K562 (cell line): Measurements from ENCODE around the gene CELSR1. TPM values are rescaled to one million over a fixed set of nuclear protein-coding genes. Genes with fewer than 3 reads are reported as not detected.
A peak's percentile ranks its signal among the peaks of the same experiment; 100 is the strongest.

ENCODE experiments used
- ATAC-seq: fragments of 200-7000 bp; cut with Tn5 transposase; 3 replicates; pipeline ENCODE4 v1.9.1; 2020; ENCODE audit warnings: moderate library complexity
- BruUV-seq: library from RNA; stranded (reverse); fragments of 400-500 nt; replicated peaks from 2 replicates; lab custom pipeline; 2021; lab: Mats Ljungman, UMichigan
- CTCF ChIA-PET: fragments of 300-600 bp; formaldehyde crosslinking; extraction: SDS; loops from one replicate; lab custom pipeline; 2021; ENCODE audit warnings: low intra/inter-chr PET ratio; lab: Yijun Ruan, JAX
- POLR2A ChIA-PET: fragments of 300-600, 350-650 bp; sonication (Branson Sonifier 250); formaldehyde crosslinking; extraction: SDS; loops from one replicate; lab custom pipeline; 2021; ENCODE audit warnings: antibody characterized with exemption, inconsistent platforms; lab: Yijun Ruan, JAX
- DNase-seq, 4 experiments: peaks; one replicate each; pipeline versions ENCODE4 v3.0.0 to v3.0.0-alpha.2; 2011 to 2018; ENCODE audit warnings: low spot score in 3 of 4, mixed read lengths in 3 of 4; ENCODE audit errors: extremely low read depth in 1 of 4
- FAIRE-seq: peaks from 2 replicates; lab custom pipeline; 2011; peaks lifted over from hg19 to GRCh38; lab: Jason Lieb, UNC
- H2AFZ ChIP-seq: 2 replicates; pipeline ENCODE4 v1.6.0; 2011; ENCODE audit warnings: low read depth, low read length, control low read depth, inconsistent platforms
- H3K27ac ChIP-seq: fragments of 200-600 bp; 3 replicates; pipeline ENCODE4 v1.8.0; 2011; ENCODE audit warnings: low read depth, mild to moderate bottlenecking, control low read depth, inconsistent platforms, low read length, moderate library complexity, mixed read lengths; ENCODE audit errors: extremely low read depth
- H3K27me3 ChIP-seq, 2 experiments: fragments of 300-600 bp in 1 of 2; 2 replicates in 1 of 2; 3 replicates in 1 of 2; pipeline versions ENCODE4 v1.6.0 to v1.8.0; 2011; ENCODE audit warnings: inconsistent platforms in 2 of 2, low read length in 2 of 2, mild to moderate bottlenecking in 1 of 2, mixed read lengths in 1 of 2, moderate library complexity in 1 of 2; ENCODE audit not compliant: control insufficient read depth in 2 of 2, insufficient read depth in 2 of 2
- H3K36me3 ChIP-seq: fragments of 300-600 bp; 3 replicates; pipeline ENCODE4 v1.8.0; 2011; ENCODE audit warnings: mild to moderate bottlenecking, low read length, inconsistent platforms; ENCODE audit not compliant: control insufficient read depth, insufficient read depth
- H3K4me1 ChIP-seq, 2 experiments: fragments of 200-600 bp in 1 of 2; replicated peaks in 1 of 2; 2 replicates in 1 of 2; 3 replicates in 1 of 2; pipeline versions ENCODE4 v1.5.1 to v1.8.0; 2011; ENCODE audit warnings: inconsistent platforms in 2 of 2, low read length in 2 of 2, mild to moderate bottlenecking in 1 of 2, mixed read lengths in 1 of 2, moderate library complexity in 1 of 2; ENCODE audit not compliant: control insufficient read depth in 2 of 2, insufficient read depth in 2 of 2
- H3K4me2 ChIP-seq: 2 replicates; pipeline ENCODE4 v1.6.1; 2011; ENCODE audit warnings: low read length, control low read depth, inconsistent platforms, mixed read lengths; ENCODE audit not compliant: insufficient read depth
- H3K4me3 ChIP-seq: fragments of 200-600 bp; sonication (generic), shearing (Covaris generic); 2 replicates; pipeline ENCODE4 v1.5.1; 2016; ENCODE audit warnings: control low read depth, inconsistent platforms
- H3K79me2 ChIP-seq: fragments of 200-600 bp; 3 replicates; pipeline ENCODE4 v1.8.0; 2011; ENCODE audit warnings: low read length, inconsistent platforms; ENCODE audit not compliant: control insufficient read depth, insufficient read depth
- H3K9ac ChIP-seq, 2 experiments: 2 replicates each; pipeline versions ENCODE4 v1.6.0 to v1.6.1; 2011; ENCODE audit warnings: low read depth in 2 of 2, low read length in 2 of 2, control low read depth in 1 of 2, inconsistent platforms in 1 of 2, mild to moderate bottlenecking in 1 of 2, mixed read lengths in 1 of 2; ENCODE audit not compliant: insufficient read depth in 1 of 2
- H3K9me1 ChIP-seq: one replicate; pipeline ENCODE4 v1.6.0; 2011; ENCODE audit warnings: inconsistent platforms, mild to moderate bottlenecking, low read length, moderate library complexity; ENCODE audit not compliant: control insufficient read depth, insufficient read depth
- H3K9me3 ChIP-seq: replicated peaks from 2 replicates; pipeline ENCODE4 v1.5.1; 2011; ENCODE audit warnings: low read depth, low read length, inconsistent platforms; ENCODE audit not compliant: control insufficient read depth, insufficient read depth
- H4K20me1 ChIP-seq: replicated peaks from 2 replicates; pipeline ENCODE4 v1.6.1; 2011; ENCODE audit warnings: low read length, inconsistent platforms, mixed read lengths; ENCODE audit not compliant: control insufficient read depth, insufficient read depth
- WGBS: fragments of 100-300 bp; shearing (Covaris generic); methylation state at CpG from one replicate; pipeline ENCODE4 v1.1.6; 2016; ENCODE audit warnings: low coverage, mixed read lengths; ENCODE audit not compliant: insufficient coverage; ENCODE audit errors: missing lambda C conversion rate; 5-methylcytosine and 5-hydroxymethylcytosine counted together
- in situ Hi-C: fragments of 300-500 bp; cut with MboI; formaldehyde crosslinking; loops from 4 replicates; pipeline ENCODE4 v1.15.0; 2018; ENCODE audit warnings: inconsistent platforms, mixed read lengths
- intact Hi-C: fragments of 100-400 bp; cut with micrococcal nuclease; formaldehyde crosslinking; loops from 2 replicates; pipeline ENCODE4 v1.14.2; 2022
- polyA plus RNA-seq, 8 experiments: library from polyadenylated mRNA; depleted of rRNA in 4 of 8; stranded (reverse) in 5 of 8; unstranded in 3 of 8; fragments of >200 nt; fragmentation: Nextera tagmentation in 2 of 8; fragmentation: Illumina TruSeq in 1 of 8; extraction: Ambion mirVana in 2 of 8; extraction: Trizol in 1 of 8; gene quantifications; 2 replicates each; pipeline versions ENCODE4 v1.2.1 to v1.2.3, GENCODE V29; 2011 to 2014; ENCODE audit warnings: inconsistent platforms in 1 of 8, missing spikeins in 1 of 8
- total RNA-seq, 7 experiments: library from RNA; depleted of rRNA in 6 of 7; stranded (reverse); fragments of >200 nt in 6 of 7; fragmentation: Illumina TruSeq in 2 of 7; extraction: Trizol in 2 of 7; gene quantifications; 2 replicates each; pipeline versions ENCODE4 v1.2.1 to v1.2.3, GENCODE V29; 2011 to 2021; ENCODE audit warnings: low replicate concordance in 1 of 7
- TF ChIP-seq, protein P1 (sequence below): fragments of 450-650 bp; formaldehyde crosslinking; IDR thresholded peaks from 2 replicates; pipeline ENCODE4 v1.4.0; 2020; ENCODE audit warnings: mild to moderate bottlenecking, moderate library complexity
- TF ChIP-seq, protein P2 (sequence below), 3 experiments: IDR thresholded peaks in 2 of 3; conservative IDR thresholded peaks in 1 of 3; 2 replicates each; pipeline ENCODE4 v1.5.1; 2011 to 2012; ENCODE audit warnings: low read length in 3 of 3, mild to moderate bottlenecking in 3 of 3, control low read depth in 2 of 3, improper control_type of control experiment in 1 of 3, inconsistent platforms in 1 of 3, low read depth in 1 of 3, mixed read lengths in 1 of 3, moderate library complexity in 1 of 3; ENCODE audit not compliant: insufficient read depth in 2 of 3

CELSR1 gene
- total and polyA plus RNA-seq, 9 of the 15 experiments (the other 6 are each of a cell fraction or from before 2014, with no cell fraction given): under 0.01 to 0.09 TPM; not detected in 7

DNA sequence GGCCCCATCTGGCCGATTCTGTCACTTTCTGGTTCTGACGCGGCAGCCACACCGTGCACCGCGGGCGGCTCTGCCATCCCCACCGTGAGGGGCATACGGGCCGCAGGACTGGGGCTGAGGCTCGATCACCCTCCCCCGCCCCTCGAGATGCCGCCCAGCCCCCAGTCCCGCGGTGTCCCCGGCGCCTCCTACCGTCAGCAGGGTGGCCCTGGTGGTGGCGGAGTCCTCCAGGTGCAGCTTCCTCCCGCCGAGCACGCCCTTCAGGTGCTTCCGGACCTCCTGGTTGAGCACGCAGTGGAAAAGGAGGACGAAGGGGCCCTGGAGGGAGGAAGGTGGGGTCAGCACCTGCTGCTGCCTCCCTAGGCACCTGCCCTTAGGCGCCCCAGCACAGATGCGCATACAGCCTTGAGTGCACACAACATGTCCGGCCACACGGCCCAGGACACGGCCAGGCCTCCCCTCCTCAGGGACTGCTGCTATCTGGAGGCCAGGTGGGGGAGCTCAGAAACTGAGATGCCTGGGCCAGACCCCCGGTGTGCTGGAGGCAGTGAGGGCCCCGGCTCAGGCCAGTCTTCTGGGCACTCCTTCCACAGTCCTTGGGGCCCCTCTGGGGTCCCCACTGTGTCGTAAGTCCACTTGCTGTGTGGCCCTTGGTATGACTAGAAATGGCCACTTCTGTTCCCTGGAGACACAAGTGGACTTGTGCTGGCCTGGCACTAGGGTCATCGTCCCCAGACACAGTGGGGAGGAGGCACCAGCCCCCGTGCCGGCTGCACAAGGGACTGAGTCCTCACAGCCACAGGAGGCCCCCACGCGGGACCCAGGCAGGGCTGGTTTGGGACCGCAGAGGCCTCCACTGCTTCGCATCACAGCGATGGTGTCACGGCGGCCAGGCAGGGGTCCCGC lies 170.4 kb downstream of the CELSR1 start:
- H3K4me1 ChIP-seq: peaks cover 0 to 34% of the 10 kb centered on the region in 2 experiments; a peak in 2 of 5 replicates
- intact Hi-C loops: loop anchor here (1.0 kb wide), 1 partner anchor 175 kb away; no protein-coding TSS in a partner anchor
- FAIRE-seq (no peak), ATAC-seq (peak; percentile 24; the same call in 1 of the 3 replicates), DNase-seq (no peak)
- H3K9ac ChIP-seq: no peak overlapping the region
- no peaks in the 10 kb centered on the region for H3K9me1 ChIP-seq
- POLR2A ChIA-PET: interaction anchor here (0.5 to 0.8 kb wide), 6 partner anchors 10 to 99 kb away, joined by 3 to 4 read pairs (median 3); partner anchors contain the start of gene TTC38
- H4K20me1 ChIP-seq: peaks cover 6% of the 10 kb centered on the region
- in situ Hi-C loops: loop anchor here (5.0 kb wide), 1 partner anchor 175 kb away; no protein-coding TSS in a partner anchor
- no peak overlapping the region for H3K27ac ChIP-seq
- CTCF ChIA-PET: interaction anchor here (0.7 to 1.7 kb wide), 3 partner anchors 24 to 174 kb away, joined by 3 to 10 read pairs (median 4); no protein-coding TSS in a partner anchor
- no TSS peak for BruUV-seq
- TF ChIP-seq, protein P1, sequence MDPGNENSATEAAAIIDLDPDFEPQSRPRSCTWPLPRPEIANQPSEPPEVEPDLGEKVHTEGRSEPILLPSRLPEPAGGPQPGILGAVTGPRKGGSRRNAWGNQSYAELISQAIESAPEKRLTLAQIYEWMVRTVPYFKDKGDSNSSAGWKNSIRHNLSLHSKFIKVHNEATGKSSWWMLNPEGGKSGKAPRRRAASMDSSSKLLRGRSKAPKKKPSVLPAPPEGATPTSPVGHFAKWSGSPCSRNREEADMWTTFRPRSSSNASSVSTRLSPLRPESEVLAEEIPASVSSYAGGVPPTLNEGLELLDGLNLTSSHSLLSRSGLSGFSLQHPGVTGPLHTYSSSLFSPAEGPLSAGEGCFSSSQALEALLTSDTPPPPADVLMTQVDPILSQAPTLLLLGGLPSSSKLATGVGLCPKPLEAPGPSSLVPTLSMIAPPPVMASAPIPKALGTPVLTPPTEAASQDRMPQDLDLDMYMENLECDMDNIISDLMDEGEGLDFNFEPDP (CRISPR knock-in tag): no peak
- TF ChIP-seq, protein P2, sequence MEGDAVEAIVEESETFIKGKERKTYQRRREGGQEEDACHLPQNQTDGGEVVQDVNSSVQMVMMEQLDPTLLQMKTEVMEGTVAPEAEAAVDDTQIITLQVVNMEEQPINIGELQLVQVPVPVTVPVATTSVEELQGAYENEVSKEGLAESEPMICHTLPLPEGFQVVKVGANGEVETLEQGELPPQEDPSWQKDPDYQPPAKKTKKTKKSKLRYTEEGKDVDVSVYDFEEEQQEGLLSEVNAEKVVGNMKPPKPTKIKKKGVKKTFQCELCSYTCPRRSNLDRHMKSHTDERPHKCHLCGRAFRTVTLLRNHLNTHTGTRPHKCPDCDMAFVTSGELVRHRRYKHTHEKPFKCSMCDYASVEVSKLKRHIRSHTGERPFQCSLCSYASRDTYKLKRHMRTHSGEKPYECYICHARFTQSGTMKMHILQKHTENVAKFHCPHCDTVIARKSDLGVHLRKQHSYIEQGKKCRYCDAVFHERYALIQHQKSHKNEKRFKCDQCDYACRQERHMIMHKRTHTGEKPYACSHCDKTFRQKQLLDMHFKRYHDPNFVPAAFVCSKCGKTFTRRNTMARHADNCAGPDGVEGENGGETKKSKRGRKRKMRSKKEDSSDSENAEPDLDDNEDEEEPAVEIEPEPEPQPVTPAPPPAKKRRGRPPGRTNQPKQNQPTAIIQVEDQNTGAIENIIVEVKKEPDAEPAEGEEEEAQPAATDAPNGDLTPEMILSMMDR (IDR thresholded peaks at IDR 0.05 in 2 of 3, conservative IDR thresholded peaks at IDR 0.05 in 1 of 3; ENCODE audit: insufficient read depth in 2 of 3, low read depth in 1 of 3, low read length in 3 of 3): peak in 1 of 3 experiments; percentile 37; a peak in 2 of 6 replicates
- peak overlapping the region; percentile 4; the same call in 1 of the 2 replicates for H3K4me2 ChIP-seq
- no peaks in the 10 kb centered on the region for H3K9me3 ChIP-seq
- H3K27me3 ChIP-seq: peaks cover 0 to 47% of the 10 kb centered on the region in 2 experiments; a peak in 4 of 5 replicates
- H3K4me3 ChIP-seq: no peak overlapping the region
- no peak overlapping the region for H2AFZ ChIP-seq
- H3K79me2 ChIP-seq: no peaks in the 10 kb centered on the region
- no peaks in the 10 kb centered on the region for H3K36me3 ChIP-seq
- 3% methylated on average over 16 of the region's 45 CpGs for WGBS
